Endothelial cell of umbilical vein (primary cell): ENCODE results near the gene TMPRSS9. TPM values are rescaled to one million over a fixed set of nuclear protein-coding genes. Genes with fewer than 3 reads are reported as not detected.

Experiments
- BruUV-seq: library from RNA; stranded (reverse); fragments of 400-500 nt; replicated peaks from 2 replicates; lab custom pipeline; 2021; lab: Mats Ljungman, UMichigan
- CTCF ChIA-PET: fragments of 300-600, 350-600 bp; sonication (Branson Sonifier 250); formaldehyde crosslinking; loops from one replicate; lab custom pipeline; 2021; ENCODE audit warnings: antibody characterized with exemption, inconsistent platforms; lab: Charles Lee
- POLR2A ChIA-PET: fragments of 300-600, 350-600 bp; sonication (Branson Sonifier 250); formaldehyde crosslinking; loops from one replicate; lab custom pipeline; 2021; ENCODE audit warnings: antibody characterized with exemption, inconsistent platforms; lab: Charles Lee
- DNase-seq: peaks from one replicate; pipeline ENCODE4 v3.0.0-alpha.2; 2011; ENCODE audit warnings: low read depth, low spot score
- FAIRE-seq: peaks from 2 replicates; lab custom pipeline; 2011; peaks lifted over from hg19 to GRCh38; lab: Jason Lieb, UNC
- H2AFZ ChIP-seq: 2 replicates; pipeline ENCODE4 v1.6.0; 2012; ENCODE audit warnings: low read depth, low read length, control low read depth, inconsistent platforms
- H3K27ac ChIP-seq: 2 replicates; pipeline ENCODE4 v1.5.1; 2011; ENCODE audit warnings: low read depth, mild to moderate bottlenecking, control low read depth, low read length, moderate library complexity; ENCODE audit not compliant: insufficient read depth
- H3K27me3 ChIP-seq, 2 experiments: 2 replicates each; pipeline versions ENCODE4 v1.6.0 to v1.6.1; 2011; ENCODE audit warnings: low read length in 2 of 2, mixed read lengths in 1 of 2; ENCODE audit not compliant: control insufficient read depth in 2 of 2, insufficient read depth in 2 of 2
- H3K36me3 ChIP-seq, 2 experiments: 2 replicates in 1 of 2; 3 replicates in 1 of 2; pipeline ENCODE4 v1.5.1; 2011; ENCODE audit warnings: low read length in 2 of 2, mild to moderate bottlenecking in 1 of 2, moderate library complexity in 1 of 2; ENCODE audit not compliant: control insufficient read depth in 2 of 2, insufficient read depth in 2 of 2; ENCODE audit errors: extremely low read depth in 1 of 2
- H3K4me1 ChIP-seq: 3 replicates; pipeline ENCODE4 v1.5.1; 2011; ENCODE audit warnings: mild to moderate bottlenecking, low read length; ENCODE audit not compliant: control insufficient read depth, insufficient read depth; ENCODE audit errors: extremely low read depth
- H3K4me2 ChIP-seq: 2 replicates; pipeline ENCODE4 v1.6.1; 2011; ENCODE audit warnings: low read length, control low read depth, mixed read lengths; ENCODE audit not compliant: insufficient read depth
- H3K4me3 ChIP-seq, 3 experiments: fragments of 200-600 bp in 1 of 3; sonication (generic), shearing (Covaris generic) in 1 of 3; replicated peaks in 1 of 3; 2 replicates each; pipeline ENCODE4 v1.5.1; 2011 to 2016; ENCODE audit warnings: control low read depth in 3 of 3, low read length in 3 of 3, mild to moderate bottlenecking in 2 of 3, inconsistent platforms in 1 of 3, low read depth in 1 of 3, moderate library complexity in 1 of 3; ENCODE audit not compliant: insufficient read depth in 1 of 3
- H3K79me2 ChIP-seq: 2 replicates; pipeline ENCODE4 v1.6.0; 2012; ENCODE audit warnings: low read length, inconsistent platforms; ENCODE audit not compliant: control insufficient read depth, insufficient read depth
- H3K9ac ChIP-seq: replicated peaks from 2 replicates; pipeline ENCODE3; 2011; ENCODE audit warnings: low read length, control low read depth; ENCODE audit not compliant: insufficient read depth; ENCODE audit errors: extremely low read depth
- H3K9me1 ChIP-seq: replicated peaks from 3 replicates; pipeline ENCODE4 v1.6.0; 2011; ENCODE audit warnings: mild to moderate bottlenecking, low read length; ENCODE audit not compliant: control insufficient read depth, insufficient read depth; ENCODE audit errors: extremely low read depth
- H3K9me3 ChIP-seq: replicated peaks from 2 replicates; pipeline ENCODE4 v1.5.1; 2012; ENCODE audit warnings: low read length, inconsistent platforms; ENCODE audit not compliant: control insufficient read depth, insufficient read depth
- H4K20me1 ChIP-seq: replicated peaks from 2 replicates; pipeline ENCODE3; 2011; ENCODE audit warnings: mild to moderate bottlenecking, low read length; ENCODE audit not compliant: control insufficient read depth, insufficient read depth; ENCODE audit errors: extremely low read depth
- GATA2 ChIP-seq: IDR thresholded peaks from 2 replicates; pipeline ENCODE4 v1.7.0; 2011; ENCODE audit warnings: low read depth, mild to moderate bottlenecking, moderate library complexity, mixed read lengths, low read length; ENCODE audit not compliant: insufficient read length, insufficient read depth
- JUN ChIP-seq: IDR thresholded peaks from 2 replicates; pipeline ENCODE4 v1.6.1; 2011; ENCODE audit warnings: borderline replicate concordance, low read depth; ENCODE audit not compliant: insufficient read length, insufficient read depth
- MYC ChIP-seq: IDR thresholded peaks from one replicate; pipeline ENCODE4 v1.6.1; 2011; ENCODE audit warnings: mild to moderate bottlenecking, low read depth, low read length
- POLR2A ChIP-seq: IDR thresholded peaks from 2 replicates; pipeline ENCODE4 v1.6.1; 2012; ENCODE audit warnings: low read depth, mild to moderate bottlenecking, control low read depth, low read length
- POLR2AphosphoS5 ChIP-seq: IDR thresholded peaks from 2 replicates; pipeline ENCODE4 v1.6.1; 2012; ENCODE audit warnings: low read depth, mild to moderate bottlenecking, control low read depth, low read length, moderate library complexity; ENCODE audit not compliant: insufficient read depth
- dilution Hi-C: fragments of 300-500 bp; cut with MboI; formaldehyde crosslinking; loops from one replicate; pipeline ENCODE4 v1.15.0; 2019; ENCODE audit warnings: low sequenced_read_pairs; ENCODE audit not compliant: extremely low pct_ligation_motif_present
- intact Hi-C: fragments of 100-400 bp; cut with micrococcal nuclease; formaldehyde crosslinking; loops from one replicate; pipeline ENCODE4 v1.10.0; 2022
- polyA plus RNA-seq, 4 experiments: library from polyadenylated mRNA; depleted of rRNA in 3 of 4; stranded (reverse) in 3 of 4; unstranded in 1 of 4; fragments of >200 nt; gene quantifications; 2 replicates each; pipeline versions ENCODE4 v1.2.1 to v1.2.3, GENCODE V29; 2011 to 2012; ENCODE audit warnings: missing spikeins in 1 of 4
- total RNA-seq: library from RNA; stranded (reverse); gene quantifications from 2 replicates; pipeline ENCODE4 v1.2.3, GENCODE V29; 2021
- TF ChIP-seq, protein P1 (sequence below), 2 donors: IDR thresholded peaks; 1 replicate in 1 of 2; 2 replicates in 1 of 2; pipeline ENCODE4 v1.5.1; 2011; ENCODE audit warnings: low read length in 2 of 2, mild to moderate bottlenecking in 2 of 2, moderate library complexity in 2 of 2, control low read depth in 1 of 2, inconsistent platforms in 1 of 2, low read depth in 1 of 2; ENCODE audit not compliant: insufficient read depth in 1 of 2; ENCODE audit errors: extremely low read depth in 1 of 2

TMPRSS9 gene
- total and polyA plus RNA-seq, 2 donors (not counting 3 experiments of a cell fraction or from before 2014, with no cell fraction given), result not detected

GRCh38 chr19:2329501-2329916, 30.6 kb upstream of the TMPRSS9 start:
- no peak overlapping the region for H3K27ac ChIP-seq
- BruUV-seq, result no TSS peak
- POLR2A ChIA-PET, result no interaction called here
- H3K9me1 ChIP-seq, result no peaks in the 10 kb centered on the region
- H3K4me1 ChIP-seq, result peaks cover 15% of the 10 kb centered on the region
- DNase-seq, result no peak
- CTCF ChIA-PET, result no interaction called here
- peak overlapping the region; percentile 76 for H3K9ac ChIP-seq
- H3K36me3 ChIP-seq, result peaks cover 0 to 3% of the 10 kb centered on the region in 2 experiments
- dilution Hi-C loops (no loop called here), intact Hi-C loops (loop anchor here (5.0 kb wide), 1 partner anchor 42 kb away; no protein-coding TSS in a partner anchor)
- H3K4me2 ChIP-seq, result peak overlapping the region; percentile 80
- H3K4me3 ChIP-seq, result peak overlapping the region; percentile 68 to 94 (median 87)
- FAIRE-seq, result no peak
- H4K20me1 ChIP-seq, result no peaks in the 10 kb centered on the region
- no peak for TF ChIP-seq MYC
- no peak for TF ChIP-seq JUN
- TF ChIP-seq GATA2, result no peak
- no peak for TF ChIP-seq POLR2AphosphoS5
- no peak for TF ChIP-seq POLR2A
- TF ChIP-seq, protein P1, sequence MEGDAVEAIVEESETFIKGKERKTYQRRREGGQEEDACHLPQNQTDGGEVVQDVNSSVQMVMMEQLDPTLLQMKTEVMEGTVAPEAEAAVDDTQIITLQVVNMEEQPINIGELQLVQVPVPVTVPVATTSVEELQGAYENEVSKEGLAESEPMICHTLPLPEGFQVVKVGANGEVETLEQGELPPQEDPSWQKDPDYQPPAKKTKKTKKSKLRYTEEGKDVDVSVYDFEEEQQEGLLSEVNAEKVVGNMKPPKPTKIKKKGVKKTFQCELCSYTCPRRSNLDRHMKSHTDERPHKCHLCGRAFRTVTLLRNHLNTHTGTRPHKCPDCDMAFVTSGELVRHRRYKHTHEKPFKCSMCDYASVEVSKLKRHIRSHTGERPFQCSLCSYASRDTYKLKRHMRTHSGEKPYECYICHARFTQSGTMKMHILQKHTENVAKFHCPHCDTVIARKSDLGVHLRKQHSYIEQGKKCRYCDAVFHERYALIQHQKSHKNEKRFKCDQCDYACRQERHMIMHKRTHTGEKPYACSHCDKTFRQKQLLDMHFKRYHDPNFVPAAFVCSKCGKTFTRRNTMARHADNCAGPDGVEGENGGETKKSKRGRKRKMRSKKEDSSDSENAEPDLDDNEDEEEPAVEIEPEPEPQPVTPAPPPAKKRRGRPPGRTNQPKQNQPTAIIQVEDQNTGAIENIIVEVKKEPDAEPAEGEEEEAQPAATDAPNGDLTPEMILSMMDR (IDR thresholded peaks at IDR 0.05; ENCODE audit: extremely low read depth in 1 of 2, insufficient read depth in 1 of 2, low read depth in 1 of 2, low read length in 2 of 2), result no peak
- no peaks in the 10 kb centered on the region for H3K9me3 ChIP-seq
- H2AFZ ChIP-seq, result no peak overlapping the region
- peaks cover 50% of the 10 kb centered on the region for H3K79me2 ChIP-seq
- no peaks in the 10 kb centered on the region for H3K27me3 ChIP-seq

GRCh38 chr19:2330255-2330631, 29.8 kb upstream of the TMPRSS9 start:
- TF ChIP-seq GATA2, result no peak
- TF ChIP-seq, protein P1 (IDR thresholded peaks at IDR 0.05; ENCODE audit: extremely low read depth in 1 of 2, insufficient read depth in 1 of 2, low read depth in 1 of 2, low read length in 2 of 2), result no peak
- no peak for TF ChIP-seq MYC
- TF ChIP-seq POLR2A, result no peak
- FAIRE-seq, result no peak
- Histone ChIP-seq H2AFZ (no peak overlapping the region), H3K4me2 (no peak overlapping the region), H3K27ac (no peak overlapping the region), H4K20me1 (no peaks in the 10 kb centered on the region), H3K4me3 (no peak overlapping the region), H3K79me2 (peaks cover 46% of the 10 kb centered on the region), H3K9ac (no peak overlapping the region), H3K9me1 (no peaks in the 10 kb centered on the region), H3K4me1 (peaks cover 15% of the 10 kb centered on the region), H3K27me3 (no peaks in the 10 kb centered on the region), H3K9me3 (no peaks in the 10 kb centered on the region), H3K36me3 (no peaks in the 10 kb centered on the region)
- BruUV-seq, result no TSS peak
- CTCF ChIA-PET, result no interaction called here
- dilution Hi-C loops (no loop called here), intact Hi-C loops (no loop called here)
- POLR2A ChIA-PET, result no interaction called here
- no peak for DNase-seq
